IMR-90 (cell line): Measurements from ENCODE around the gene FOXL2NB.

Source experiments
- BHLHE40 ChIP-seq: fragments of 150-350 bp; IDR thresholded peaks from 2 replicates; pipeline ENCODE4 v1.6.1; 2016; ENCODE audit warnings: mild to moderate bottlenecking, low read depth, low read length
- CTCF ChIP-seq: conservative IDR thresholded peaks from 2 replicates; pipeline ENCODE4 v1.5.1; 2012; ENCODE audit warnings: mild to moderate bottlenecking, low read depth, low read length, improper control_type of control experiment
- FOS ChIP-seq: fragments of 150-350 bp; IDR thresholded peaks from 2 replicates; pipeline ENCODE4 v1.6.1; 2016; ENCODE audit warnings: low read depth, low read length
- MAFK ChIP-seq: IDR thresholded peaks from 2 replicates; pipeline ENCODE4 v1.6.1; 2012; ENCODE audit warnings: low read depth, low read length, improper control_type of control experiment
- POLR2A ChIP-seq: IDR thresholded peaks from 2 replicates; pipeline ENCODE4 v1.6.1; 2012; ENCODE audit warnings: mild to moderate bottlenecking, low read depth, low read length
- RAD21 ChIP-seq: IDR thresholded peaks from 2 replicates; pipeline ENCODE4 v1.6.1; 2012; ENCODE audit warnings: low read length, improper control_type of control experiment
- RFX5 ChIP-seq: IDR thresholded peaks from 2 replicates; pipeline ENCODE4 v1.8.0; 2012; ENCODE audit warnings: low read depth, mild to moderate bottlenecking, low read length, moderate library complexity

GRCh38 chr3:138938056-138938876 is 8.8 kb upstream of the FOXL2NB start:
- no peak for TF ChIP-seq POLR2A
- TF ChIP-seq CTCF, result no peak
- TF ChIP-seq RAD21, result no peak
- TF ChIP-seq RFX5, result no peak
- no peak for TF ChIP-seq FOS
- no peak for TF ChIP-seq BHLHE40
- no peak for TF ChIP-seq MAFK
